Measurements from ENCODE around the gene LGALS7. TPM values are rescaled to one million over a fixed set of nuclear protein-coding genes. Genes with fewer than 3 reads are reported as not detected.
A peak's percentile ranks its signal among the peaks of the same experiment; 100 is the strongest.
"Not testable (repeated sequence)": the region's sequence is repeated elsewhere in the genome, so short reads cannot be mapped to it uniquely, and the experiment has no call there.

LGALS7 gene
- total RNA-seq, 1 donor from 2014 or later, result not detected

DNA sequence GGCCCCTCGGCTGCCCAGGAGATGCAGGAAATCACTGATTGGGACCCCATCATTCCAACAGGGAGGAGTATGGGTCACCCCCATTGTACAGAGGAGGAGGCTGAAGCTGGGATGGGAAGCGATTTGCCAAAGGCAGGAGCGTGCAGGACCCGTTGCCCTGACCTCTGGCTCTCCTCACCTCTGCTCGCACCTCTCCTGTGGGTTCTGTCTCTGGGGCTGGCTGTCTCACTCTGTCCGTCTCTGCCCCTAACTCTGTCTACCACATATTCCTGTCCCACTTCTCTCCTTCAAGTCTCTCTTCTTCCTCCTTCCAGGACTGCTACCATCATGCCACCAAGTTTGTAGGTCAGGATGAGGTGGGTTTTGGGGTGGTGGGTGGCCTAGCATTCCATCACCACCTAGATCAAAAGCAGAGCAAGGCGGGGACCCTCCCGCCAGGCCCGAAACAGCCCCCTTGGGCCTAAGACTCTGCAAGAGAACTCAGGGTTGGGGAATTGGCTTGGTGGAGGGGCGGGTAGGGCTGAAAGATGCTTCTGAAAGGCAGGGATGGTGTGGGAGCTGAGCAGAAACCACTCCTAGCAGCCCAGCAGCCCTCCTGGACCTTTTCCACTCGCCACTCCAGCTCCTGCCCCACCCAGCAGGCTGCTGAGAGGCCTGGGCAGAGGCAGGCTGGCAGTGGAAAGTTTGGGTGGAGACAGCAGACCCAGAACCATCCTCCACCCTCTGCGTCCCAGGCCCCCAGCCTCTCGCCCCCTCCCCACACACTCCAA, 1.0 kb upstream of the LGALS7 start:
- DNase-seq (ENCODE audit: extremely low read depth, low read depth, low spot score), result no peak

DNA sequence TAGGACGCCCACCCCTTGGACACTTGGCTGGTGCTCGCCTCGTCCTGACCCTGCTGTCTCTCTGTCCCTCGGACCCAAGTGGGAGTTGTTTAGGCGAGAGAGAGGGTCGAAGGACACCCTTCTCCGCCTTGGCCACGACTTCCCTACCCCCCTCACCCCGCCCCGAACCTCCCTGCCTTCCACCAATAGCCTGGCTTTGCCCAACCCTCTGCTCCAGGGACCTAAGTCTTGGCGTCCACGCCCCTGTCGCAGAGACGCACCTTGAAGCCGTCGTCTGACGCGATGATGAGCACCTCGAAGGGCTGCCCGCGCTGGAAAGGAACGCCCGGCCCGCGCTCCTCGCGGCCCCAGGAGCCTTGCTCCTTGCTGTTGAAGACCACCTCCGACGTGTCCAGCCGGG, 1.7 kb downstream of the LGALS7 start:
- not testable (repeated sequence) for DNase-seq (ENCODE audit: extremely low read depth, low read depth, low spot score)

DNA sequence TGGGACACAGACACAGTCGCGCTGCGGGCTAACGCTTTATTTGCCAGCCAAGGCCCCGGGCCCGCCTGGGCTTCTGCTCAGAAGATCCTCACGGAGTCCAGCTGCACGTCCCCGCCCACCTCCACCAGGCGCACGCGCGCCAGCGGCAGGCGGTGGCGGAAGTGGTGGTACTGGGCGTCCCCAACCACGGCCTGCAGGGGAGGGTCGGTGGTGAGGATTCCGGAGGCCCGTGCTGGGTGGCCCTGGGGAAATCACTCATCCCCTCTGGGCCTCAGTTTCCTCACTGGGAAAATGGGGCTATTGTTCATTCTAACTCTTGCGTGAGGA, 2.4 kb downstream of the LGALS7 start:
- DNase-seq (ENCODE audit: extremely low read depth, low read depth, low spot score), result not testable (repeated sequence)

DNA sequence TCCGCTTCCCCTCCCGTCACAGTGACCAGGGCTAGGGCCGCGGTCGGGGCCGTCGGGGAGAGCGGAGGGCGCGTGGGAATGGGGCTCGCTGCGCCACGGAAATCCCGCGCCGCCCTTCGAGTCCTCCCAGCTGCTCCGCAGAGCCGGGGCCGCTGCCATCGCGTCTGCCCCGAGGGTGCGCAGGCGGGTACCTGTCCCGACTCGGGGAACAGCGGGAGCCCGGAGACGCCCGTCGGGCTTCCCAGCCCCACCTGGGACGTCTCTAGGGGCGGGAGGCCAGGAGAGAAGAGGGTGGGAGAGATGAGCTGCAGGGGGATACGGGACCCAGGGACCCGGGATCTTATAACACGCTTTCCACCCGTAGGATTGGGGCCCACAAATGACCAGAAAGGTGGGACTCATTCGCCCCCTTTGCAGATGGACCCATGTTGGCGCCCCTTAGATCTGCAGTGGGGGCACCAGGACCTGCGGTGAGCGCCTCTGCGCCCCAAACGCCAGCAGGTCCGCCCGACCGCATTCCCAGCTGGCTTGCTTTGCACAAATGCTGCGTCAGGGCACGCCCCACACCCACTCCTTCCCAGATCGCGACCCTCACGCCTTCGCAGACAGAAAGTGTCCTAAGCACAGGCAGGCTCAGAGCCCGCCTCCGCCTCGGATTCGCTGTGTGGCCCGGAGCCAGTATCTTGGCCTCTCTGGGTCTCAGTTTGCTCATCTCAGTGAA, 2.9 kb downstream of the LGALS7 start:
- not testable (repeated sequence) for DNase-seq (ENCODE audit: extremely low read depth, low read depth, low spot score)

DNA sequence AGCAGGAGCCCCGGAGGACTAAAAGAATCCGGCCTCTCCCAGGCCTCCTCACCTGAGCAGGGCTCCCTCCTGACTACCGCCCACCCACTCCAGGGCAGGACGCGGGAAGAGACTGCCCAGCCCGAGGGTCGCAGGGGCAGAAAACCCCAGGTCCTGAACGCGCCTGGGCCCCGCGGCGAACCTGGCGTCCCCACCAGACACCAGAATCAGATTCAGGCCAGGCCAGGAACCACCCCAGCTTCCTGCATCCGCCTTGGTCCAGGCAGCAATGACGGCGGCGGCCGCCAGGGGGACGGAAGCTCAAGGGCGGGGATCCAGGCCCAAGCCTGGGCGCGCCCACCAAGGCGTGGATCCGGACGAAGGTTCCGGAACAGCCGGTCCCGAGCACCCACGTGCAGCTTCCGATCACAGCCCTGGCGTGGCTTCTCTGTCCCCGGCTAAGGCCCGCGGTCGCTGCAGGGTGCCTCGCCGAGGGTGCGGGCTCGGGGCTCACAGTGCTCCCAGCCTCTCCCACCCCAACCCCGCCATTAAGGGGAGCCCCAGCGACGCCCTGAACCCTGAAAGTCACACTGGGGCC, 3.6 kb downstream of the LGALS7 start:
- peak; percentile 9 for DNase-seq (ENCODE audit: extremely low read depth, low read depth, low spot score)

DNA sequence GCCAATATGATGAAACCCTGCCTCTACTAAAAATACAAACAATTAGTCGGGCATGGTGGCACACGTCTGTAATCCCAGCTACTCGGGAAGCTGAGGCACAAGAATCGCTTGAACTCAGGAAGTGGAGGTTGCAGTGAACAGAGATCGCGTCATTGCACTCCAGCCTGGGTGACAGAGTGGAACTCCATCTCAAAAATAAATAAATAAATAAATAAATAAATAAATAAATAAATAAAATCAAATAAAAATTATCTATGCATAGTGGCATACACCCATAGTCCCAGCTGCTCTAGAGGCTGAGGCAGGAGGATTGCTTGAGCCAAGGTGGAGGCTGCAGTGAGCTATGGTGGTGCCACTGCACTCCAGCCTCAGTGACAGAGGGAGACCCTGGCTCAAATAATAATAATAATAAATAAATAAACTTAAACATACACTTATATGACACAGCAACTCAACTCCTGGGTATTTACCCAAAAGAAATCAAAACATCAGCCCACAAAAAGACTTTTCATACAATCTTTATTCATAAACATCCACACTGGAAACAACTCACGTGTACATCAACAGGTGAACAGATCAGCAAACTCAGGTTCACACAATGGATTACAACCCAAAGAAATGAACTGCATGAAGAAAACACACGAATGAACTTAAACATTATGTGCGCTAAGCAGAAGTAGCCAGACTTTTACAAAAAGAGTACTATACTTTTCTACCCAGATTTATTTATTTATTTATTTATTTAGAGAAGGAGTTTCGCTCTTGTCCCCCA, 6.9 kb downstream of the LGALS7 start:
- no peak for DNase-seq (ENCODE audit: extremely low read depth, low read depth, low spot score)

DNA sequence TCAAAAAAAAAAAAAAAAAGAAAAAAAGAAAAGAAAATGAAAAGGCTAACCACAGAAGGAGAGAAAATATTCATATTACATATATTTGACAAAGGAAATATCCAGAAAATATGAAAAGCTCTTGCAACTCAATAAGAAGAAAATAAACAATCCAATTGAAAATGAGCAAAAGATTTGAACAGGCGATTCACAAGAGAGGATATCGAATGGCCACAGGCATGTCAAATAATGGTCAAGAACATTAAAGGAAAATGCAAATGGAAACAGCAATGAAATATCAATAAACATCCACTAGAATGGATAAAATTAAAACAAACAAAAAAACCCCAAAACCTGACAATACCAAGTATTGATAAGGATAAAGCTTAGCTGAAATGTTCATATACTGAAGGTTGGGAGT, 8.1 kb downstream of the LGALS7 start:
- no peak for DNase-seq (ENCODE audit: extremely low read depth, low read depth, low spot score)

DNA sequence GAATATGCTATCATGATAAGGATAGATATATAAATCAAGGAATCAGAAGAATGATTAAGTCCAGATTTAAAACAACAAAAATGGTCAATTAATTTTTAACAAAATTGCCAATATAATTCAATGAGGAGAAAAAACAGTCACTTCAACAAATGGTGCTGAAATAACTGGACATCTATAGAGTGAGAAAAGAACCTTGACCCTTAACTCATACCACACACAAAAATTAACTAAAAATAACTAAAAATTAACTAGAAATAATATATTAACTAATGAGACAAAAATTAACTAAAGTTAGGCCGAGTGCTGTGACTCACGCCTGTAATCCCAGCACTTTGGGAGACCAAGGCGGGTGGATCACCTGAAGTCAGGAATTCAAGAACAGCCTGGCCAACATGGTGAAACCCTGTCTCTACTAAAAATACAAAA, 9.5 kb downstream of the LGALS7 start:
- DNase-seq (ENCODE audit: extremely low read depth, low read depth, low spot score), result no peak

DNA sequence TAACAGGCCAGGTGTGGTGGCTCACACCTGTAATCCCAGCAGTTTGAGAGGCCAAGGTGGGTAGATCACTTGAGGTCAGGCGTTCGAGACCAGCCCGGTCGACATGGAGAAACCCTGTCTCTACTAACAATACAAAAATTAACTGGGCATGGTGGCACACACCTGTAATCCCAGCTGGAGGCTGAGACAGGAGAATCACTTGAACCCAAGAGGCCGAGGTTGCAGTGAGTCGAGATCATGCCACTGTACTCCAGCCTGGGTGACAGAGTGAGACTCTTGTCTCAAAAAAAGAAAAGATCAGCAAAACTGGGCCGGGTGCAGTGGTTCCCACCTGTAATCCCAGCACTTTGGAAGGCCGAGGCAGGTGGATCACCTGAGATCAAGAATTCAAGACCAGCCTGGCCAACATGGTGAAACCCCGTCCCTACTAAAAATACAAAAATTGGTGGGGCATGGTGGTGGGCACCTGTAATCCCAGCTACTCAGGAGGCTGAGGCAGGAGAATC, 11.4 kb downstream of the LGALS7 start:
- DNase-seq (ENCODE audit: extremely low read depth, low read depth, low spot score), result not testable (repeated sequence)

DNA sequence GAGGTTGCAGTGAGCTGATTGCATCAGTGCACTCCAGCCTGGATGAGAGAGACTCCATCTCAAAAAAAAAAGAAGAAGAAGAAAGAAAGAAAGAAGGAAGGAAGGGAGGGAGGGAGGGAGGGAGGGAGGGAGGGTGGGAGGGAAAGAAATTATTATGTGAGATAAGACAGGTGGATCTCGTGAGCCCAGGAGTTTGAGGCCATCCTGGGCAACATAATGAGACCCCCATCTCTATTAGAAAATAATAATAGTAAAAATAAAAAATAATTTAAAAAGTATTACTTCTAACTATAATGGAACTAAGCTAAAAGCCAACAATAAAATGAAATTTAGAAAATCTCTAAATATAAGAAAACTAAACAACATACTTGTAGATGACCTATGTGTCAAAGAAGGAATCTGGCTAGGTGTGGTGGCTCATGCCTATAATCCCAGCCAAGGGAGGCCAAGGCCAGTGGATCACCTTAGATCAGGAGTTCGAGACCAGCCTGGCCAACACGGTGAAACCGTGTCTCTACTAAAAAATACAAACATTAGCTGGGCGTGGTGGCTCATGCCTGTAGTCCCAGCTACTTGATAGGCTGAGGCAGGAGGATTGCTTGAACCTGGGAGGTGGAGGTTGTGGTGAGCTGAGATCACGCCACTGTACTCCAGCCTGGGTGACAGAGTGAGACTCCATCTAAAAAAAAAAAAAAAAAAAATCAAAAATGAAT, 12.4 kb downstream of the LGALS7 start:
- not testable (repeated sequence) for DNase-seq (ENCODE audit: extremely low read depth, low read depth, low spot score)

DNA sequence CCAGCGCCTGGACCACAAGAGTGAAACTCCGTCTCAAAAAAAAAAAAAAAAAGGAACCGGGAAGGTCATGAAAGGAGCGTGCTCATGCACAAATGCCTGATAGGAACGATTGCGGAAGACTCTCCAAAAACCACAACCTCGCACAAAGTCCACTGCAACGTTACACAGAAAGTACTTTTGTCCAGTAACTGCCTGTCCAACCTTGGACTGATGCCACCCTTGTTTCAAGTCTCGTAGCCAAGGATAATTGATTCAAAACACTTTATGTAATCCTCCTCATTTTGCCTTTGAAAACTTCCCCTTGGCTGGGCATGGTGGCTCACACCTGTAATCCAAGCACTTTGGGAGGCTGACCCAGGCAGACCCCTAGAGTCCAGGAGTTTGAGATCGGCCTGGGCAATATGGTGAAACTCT, 13.7 kb downstream of the LGALS7 start:
- no peak for DNase-seq (ENCODE audit: extremely low read depth, low read depth, low spot score)

DNA sequence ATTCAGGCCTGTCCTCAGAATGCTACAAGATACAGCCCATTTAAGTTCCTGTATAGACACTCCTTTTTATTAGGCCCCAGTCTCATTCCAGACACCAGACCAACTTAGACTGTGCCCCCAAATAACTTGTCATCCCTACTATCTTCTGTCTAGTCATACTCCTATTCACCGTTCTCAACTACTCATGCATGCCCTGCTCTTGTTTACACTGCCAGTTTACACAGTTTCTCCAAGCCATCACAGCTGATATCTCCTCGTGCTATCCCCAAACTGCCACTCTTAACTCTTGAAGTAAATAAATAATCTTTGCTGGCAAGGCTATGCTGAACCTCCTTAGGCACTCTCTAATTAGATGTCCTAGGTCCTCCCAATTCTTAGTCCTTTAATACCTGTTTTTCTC, 19.1 kb downstream of the LGALS7 start:
- DNase-seq (ENCODE audit: extremely low read depth, low read depth, low spot score), result not testable (repeated sequence)

DNA sequence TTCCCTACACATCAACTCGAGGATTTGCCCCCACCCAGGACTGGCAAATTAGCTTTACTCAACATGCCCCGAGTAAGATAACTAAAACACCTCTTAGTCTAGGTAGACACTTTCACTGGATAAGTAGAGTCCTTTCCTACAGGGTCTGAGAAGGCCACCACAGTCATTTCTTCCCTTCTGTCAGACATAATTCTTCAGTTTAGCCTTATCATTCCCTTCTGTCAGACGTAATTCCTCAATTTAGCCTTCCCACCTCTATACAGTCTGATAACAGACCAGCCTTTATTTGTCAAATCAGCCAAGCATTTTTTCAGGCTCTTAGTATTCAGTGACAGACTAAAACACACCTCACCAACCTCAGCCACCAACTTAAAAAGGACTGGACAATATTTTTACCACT, 19.5 kb downstream of the LGALS7 start:
- not testable (repeated sequence) for DNase-seq (ENCODE audit: extremely low read depth, low read depth, low spot score)

DNA sequence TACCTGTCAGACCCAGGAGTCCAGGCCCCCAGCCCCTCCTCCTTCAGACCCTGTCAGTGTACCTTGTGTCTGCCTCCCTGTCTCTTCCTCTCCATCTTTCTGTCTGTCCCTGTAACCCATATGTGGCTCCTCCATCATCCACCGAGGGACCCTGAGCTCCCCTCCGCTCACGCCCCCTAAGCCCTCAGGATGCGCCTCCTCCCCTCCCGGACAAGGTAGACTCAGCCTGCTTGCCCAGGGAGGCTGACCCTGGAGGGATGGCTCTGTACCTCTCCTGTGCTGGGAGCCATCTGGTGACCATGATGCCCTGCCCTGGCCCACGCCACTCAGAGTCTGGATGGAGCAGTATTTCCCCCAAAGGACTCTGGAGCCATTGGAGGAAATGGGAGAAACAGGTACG, 28.0 kb downstream of the LGALS7 start:
- no peak for DNase-seq (ENCODE audit: extremely low read depth, low read depth, low spot score)

DNA sequence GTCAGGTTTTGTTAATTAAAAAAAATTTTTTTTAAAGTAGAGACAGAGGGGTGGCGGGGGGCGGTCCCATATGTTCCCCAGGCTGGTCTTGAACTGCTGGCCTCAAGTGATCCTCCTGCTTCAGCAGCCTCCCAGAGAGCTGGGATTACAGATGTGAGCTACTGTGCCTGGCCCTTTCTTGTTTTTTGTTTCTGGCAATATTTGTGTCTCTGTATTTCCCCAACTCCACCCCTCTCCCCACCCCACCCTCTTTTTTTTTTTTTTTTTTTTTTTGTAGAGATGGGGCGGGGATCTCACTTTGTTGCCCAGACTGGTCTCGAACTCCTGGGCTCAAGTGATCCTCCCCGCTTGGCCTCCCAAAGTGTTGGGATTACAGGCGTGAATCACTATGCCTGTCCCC, 28.4 kb downstream of the LGALS7 start:
- no peak for DNase-seq (ENCODE audit: extremely low read depth, low read depth, low spot score)

DNA sequence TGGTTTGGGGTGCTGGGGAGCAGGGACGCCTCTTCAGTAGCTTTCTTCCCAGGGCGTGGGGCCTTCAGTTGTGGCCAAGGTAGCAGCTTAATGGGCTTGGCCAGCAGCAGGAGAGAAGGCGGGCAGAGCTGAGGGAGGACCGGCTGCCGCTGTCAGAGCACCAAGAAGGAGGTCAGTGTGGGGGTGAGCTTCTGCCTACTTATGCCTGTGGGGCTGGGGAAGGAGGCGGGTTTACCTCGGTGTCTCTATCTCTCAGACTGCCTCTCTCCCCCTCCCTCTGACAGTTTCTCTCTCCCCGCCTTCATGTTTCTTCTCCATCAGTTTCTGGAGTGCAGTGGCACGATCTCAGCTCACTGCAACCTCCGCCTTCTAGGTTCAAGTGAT, 29.0 kb downstream of the LGALS7 start, which contains the start of gene CAPN12:
TSS of gene CAPN12 (minus strand) at position 177 of the 384 bp plus-strand sequence. CDS start 309 bp downstream, outside the sequence.
- DNase-seq (ENCODE audit: extremely low read depth, low read depth, low spot score), result no peak

DNA sequence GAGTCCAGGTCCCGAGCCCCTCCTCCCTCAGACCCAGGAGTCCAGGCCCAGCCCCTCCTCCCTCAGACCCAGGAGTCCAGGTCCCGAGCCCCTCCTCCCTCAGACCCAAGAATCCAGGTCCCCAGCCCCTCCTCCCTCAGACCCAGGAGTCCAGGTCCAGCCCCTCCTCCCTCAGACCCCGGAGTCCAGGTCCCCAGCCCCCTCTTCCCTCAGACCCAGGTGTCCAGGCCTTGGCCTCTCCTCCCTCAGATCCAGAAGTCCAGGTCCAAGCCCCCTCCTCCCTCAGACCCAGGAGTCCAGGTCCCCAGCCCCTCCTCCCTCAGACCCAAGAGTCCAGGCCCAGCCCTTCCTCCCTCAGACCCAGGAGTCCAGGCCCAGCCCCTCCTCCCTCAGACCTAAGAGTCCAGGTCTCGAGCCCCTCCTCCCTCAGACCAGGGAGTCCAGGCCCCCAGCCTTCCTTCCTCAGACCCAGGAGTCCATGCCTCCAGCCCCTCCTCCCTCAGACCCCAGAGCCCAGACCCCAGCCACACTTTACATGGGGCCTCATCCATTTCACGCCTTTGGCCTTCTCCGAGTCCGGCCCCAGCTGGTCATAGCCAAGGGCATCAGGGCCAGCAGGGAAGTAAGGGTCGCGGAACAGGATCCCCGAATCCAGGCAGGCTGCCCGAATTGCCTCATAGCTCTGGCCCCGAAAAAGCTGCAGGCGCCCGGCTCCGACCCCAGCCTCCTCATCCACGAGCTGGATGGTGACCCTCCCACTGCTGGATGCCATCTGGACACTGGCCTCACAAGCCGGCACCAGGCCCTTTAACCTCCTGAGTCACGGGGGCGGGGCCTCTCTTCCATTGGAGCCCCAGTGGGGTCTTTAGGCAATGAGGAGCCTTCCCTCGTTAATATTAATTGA, 29.7 kb downstream of the LGALS7 start:
- no peak for DNase-seq (ENCODE audit: extremely low read depth, low read depth, low spot score)

DNA sequence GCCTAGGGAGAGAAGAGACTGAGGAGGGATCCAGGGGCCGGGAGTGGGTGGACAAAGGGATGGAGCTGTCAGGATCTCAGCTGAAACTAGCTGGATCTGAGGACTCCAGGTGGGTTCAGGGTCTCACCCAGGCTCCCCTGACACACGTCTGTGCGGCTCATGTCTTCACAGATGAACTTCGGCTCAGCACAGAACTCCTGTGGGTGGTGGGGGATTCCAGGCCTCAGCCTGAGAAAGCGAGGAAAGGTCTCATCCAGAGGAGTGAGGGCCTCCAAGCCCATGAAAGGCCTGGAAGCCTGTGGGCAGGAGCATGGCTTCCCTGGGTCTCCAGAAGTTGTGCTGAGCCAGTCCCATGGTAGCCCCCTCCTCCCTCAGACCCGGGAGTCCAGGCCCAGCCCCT, 30.4 kb downstream of the LGALS7 start:
- DNase-seq (ENCODE audit: extremely low read depth, low read depth, low spot score), result no peak

DNA sequence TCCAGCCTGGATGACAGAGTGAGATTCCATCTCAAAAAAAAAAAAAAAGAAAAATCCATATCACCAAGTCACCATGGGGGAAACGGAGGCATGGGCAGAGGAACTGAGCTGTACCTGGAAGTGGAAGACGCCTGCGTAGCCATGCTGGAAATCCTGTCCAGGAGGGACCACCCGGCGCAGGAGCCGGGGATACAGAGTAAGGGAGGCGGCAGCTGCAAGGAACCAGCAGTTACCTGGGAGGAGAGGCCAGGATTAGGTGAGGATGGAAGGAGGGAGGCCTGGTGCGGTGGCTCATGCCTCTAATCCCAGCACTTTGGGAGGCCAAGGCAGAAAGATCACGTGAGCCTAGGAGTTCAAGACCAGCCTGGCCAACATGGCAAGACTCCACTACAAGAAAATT, 31.0 kb downstream of the LGALS7 start:
- no peak for DNase-seq (ENCODE audit: extremely low read depth, low read depth, low spot score)

Data from glomerular endothelial cell (primary cell).